Hepatocyte (in vitro differentiated cells): Measurements from ENCODE around the gene CNTN4.

ENCODE experiments used
- EZH2 ChIP-seq: fragments of 200-600 bp; sonication (generic); IDR thresholded peaks from 2 replicates; pipeline ENCODE4 v1.6.1; 2016; ENCODE audit warnings: antibody characterized with exemption, mild to moderate bottlenecking, borderline replicate concordance
- TF ChIP-seq, protein P1 (sequence below): fragments of 200-600 bp; sonication (generic); IDR thresholded peaks from 2 replicates; pipeline ENCODE4 v1.5.1; 2016; ENCODE audit warnings: antibody characterized with exemption, mild to moderate bottlenecking; ENCODE audit not compliant: poor library complexity

DNA sequence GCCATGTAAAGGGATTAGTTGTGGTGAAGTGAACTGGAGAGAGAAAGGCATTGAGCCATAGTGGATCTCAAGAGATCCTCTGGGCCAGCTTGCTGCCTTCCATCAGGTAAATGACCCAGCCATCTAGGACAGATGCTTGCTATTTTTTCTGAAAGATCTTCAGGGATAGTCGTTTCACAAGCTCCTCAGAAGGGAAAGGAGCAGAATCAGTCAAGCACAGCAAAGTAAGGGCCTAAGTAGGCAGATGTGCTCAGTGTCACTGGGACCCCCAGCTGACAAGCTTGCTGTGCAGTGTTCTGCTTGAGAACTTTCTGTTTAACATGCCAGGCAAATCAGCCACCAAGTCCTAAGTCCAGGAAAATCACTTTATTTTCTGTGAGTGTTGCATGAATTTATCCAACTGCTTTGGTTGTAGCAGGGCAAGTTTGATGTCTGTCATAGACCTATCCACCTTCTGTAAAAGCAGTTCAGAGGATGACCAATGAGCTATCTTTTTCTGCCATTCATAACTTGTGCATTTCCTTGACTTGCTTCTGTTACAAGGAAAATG, 691.7 kb downstream of the CNTN4 start:
- TF ChIP-seq, protein P1, sequence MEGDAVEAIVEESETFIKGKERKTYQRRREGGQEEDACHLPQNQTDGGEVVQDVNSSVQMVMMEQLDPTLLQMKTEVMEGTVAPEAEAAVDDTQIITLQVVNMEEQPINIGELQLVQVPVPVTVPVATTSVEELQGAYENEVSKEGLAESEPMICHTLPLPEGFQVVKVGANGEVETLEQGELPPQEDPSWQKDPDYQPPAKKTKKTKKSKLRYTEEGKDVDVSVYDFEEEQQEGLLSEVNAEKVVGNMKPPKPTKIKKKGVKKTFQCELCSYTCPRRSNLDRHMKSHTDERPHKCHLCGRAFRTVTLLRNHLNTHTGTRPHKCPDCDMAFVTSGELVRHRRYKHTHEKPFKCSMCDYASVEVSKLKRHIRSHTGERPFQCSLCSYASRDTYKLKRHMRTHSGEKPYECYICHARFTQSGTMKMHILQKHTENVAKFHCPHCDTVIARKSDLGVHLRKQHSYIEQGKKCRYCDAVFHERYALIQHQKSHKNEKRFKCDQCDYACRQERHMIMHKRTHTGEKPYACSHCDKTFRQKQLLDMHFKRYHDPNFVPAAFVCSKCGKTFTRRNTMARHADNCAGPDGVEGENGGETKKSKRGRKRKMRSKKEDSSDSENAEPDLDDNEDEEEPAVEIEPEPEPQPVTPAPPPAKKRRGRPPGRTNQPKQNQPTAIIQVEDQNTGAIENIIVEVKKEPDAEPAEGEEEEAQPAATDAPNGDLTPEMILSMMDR = no peak
- no peak for TF ChIP-seq EZH2
